ENCODE measurements around the gene PRKCE. TPM values are rescaled to one million over a fixed set of nuclear protein-coding genes. Genes with fewer than 3 reads are reported as not detected.

Gene PRKCE
- total and polyA plus RNA-seq, 2 donors (not counting 3 experiments of a cell fraction or from before 2014, with no cell fraction given), result 27.9 to 33.9 TPM

- POLR2A ChIA-PET, result no interaction called here
- FAIRE-seq, result no peak
- no peak overlapping the region for H3K4me3 ChIP-seq (replicated peaks in 1 of 3; ENCODE audit: insufficient read depth in 1 of 3, low read depth in 1 of 3, low read length in 3 of 3)
- H3K36me3 ChIP-seq (ENCODE audit: control insufficient read depth in 2 of 2, extremely low read depth in 1 of 2, insufficient read depth in 2 of 2, low read length in 2 of 2), result no peaks in the 10 kb centered on the region
- TF ChIP-seq FOS (IDR thresholded peaks at IDR 0.05; ENCODE audit: borderline replicate concordance, insufficient read depth, low read length) (no peak), POLR2AphosphoS5 (IDR thresholded peaks at IDR 0.05; ENCODE audit: insufficient read depth, low read depth, low read length) (no peak), EZH2 (IDR thresholded peaks at IDR 0.05; ENCODE audit: borderline replicate concordance, low read depth, low read length, severe bottlenecking) (no peak), GATA2 (IDR thresholded peaks at IDR 0.05; ENCODE audit: insufficient read depth, insufficient read length, low read depth, low read length) (no peak)
- BruUV-seq (replicated peaks), result no TSS peak
- H3K27ac ChIP-seq (ENCODE audit: insufficient read depth, low read depth, low read length), result no peak overlapping the region
- no peak overlapping the region for H3K9ac ChIP-seq (replicated peaks; ENCODE audit: extremely low read depth, insufficient read depth, low read length)
- H3K4me2 ChIP-seq (ENCODE audit: insufficient read depth, low read length), result no peak overlapping the region
- H2AFZ ChIP-seq (ENCODE audit: low read depth, low read length), result no peak overlapping the region
- no peak for DNase-seq (ENCODE audit: low read depth, low spot score)
- H3K27me3 ChIP-seq (ENCODE audit: control insufficient read depth in 2 of 2, insufficient read depth in 2 of 2, low read length in 2 of 2), result no peaks in the 10 kb centered on the region
- H3K9me3 ChIP-seq (replicated peaks; ENCODE audit: control insufficient read depth, insufficient read depth, low read length), result no peaks in the 10 kb centered on the region
- dilution Hi-C loops (cut with MboI; ENCODE audit: extremely low pct_ligation_motif_present, low sequenced_read_pairs), result no loop called here
- H4K20me1 ChIP-seq (replicated peaks; ENCODE audit: control insufficient read depth, extremely low read depth, insufficient read depth, low read length), result no peaks in the 10 kb centered on the region
- CTCF ChIA-PET, result no interaction called here
- H3K9me1 ChIP-seq (replicated peaks; ENCODE audit: control insufficient read depth, extremely low read depth, insufficient read depth, low read length), result no peaks in the 10 kb centered on the region
- no peaks in the 10 kb centered on the region for H3K4me1 ChIP-seq (ENCODE audit: control insufficient read depth, extremely low read depth, insufficient read depth, low read length)
- intact Hi-C loops (cut with micrococcal nuclease), result no loop called here
- H3K79me2 ChIP-seq (ENCODE audit: control insufficient read depth, insufficient read depth, low read length), result no peaks in the 10 kb centered on the region
Measured at GRCh38 chr2:45911538-45911937, 260.1 kb downstream of the PRKCE start.

GRCh38 chr2:45912109-45912508 lies 260.6 kb downstream of the PRKCE start:
- Histone ChIP-seq H3K27me3 (ENCODE audit: control insufficient read depth in 2 of 2, insufficient read depth in 2 of 2, low read length in 2 of 2) (no peaks in the 10 kb centered on the region), H4K20me1 (replicated peaks; ENCODE audit: control insufficient read depth, extremely low read depth, insufficient read depth, low read length) (no peaks in the 10 kb centered on the region), H3K4me2 (ENCODE audit: insufficient read depth, low read length) (no peak overlapping the region), H3K9ac (replicated peaks; ENCODE audit: extremely low read depth, insufficient read depth, low read length) (no peak overlapping the region), H3K27ac (ENCODE audit: insufficient read depth, low read depth, low read length) (no peak overlapping the region), H2AFZ (ENCODE audit: low read depth, low read length) (no peak overlapping the region), H3K9me1 (replicated peaks; ENCODE audit: control insufficient read depth, extremely low read depth, insufficient read depth, low read length) (no peaks in the 10 kb centered on the region), H3K9me3 (replicated peaks; ENCODE audit: control insufficient read depth, insufficient read depth, low read length) (no peaks in the 10 kb centered on the region), H3K4me1 (ENCODE audit: control insufficient read depth, extremely low read depth, insufficient read depth, low read length) (no peaks in the 10 kb centered on the region), H3K79me2 (ENCODE audit: control insufficient read depth, insufficient read depth, low read length) (no peaks in the 10 kb centered on the region), H3K4me3 (replicated peaks in 1 of 3; ENCODE audit: insufficient read depth in 1 of 3, low read depth in 1 of 3, low read length in 3 of 3) (no peak overlapping the region), H3K36me3 (ENCODE audit: control insufficient read depth in 2 of 2, extremely low read depth in 1 of 2, insufficient read depth in 2 of 2, low read length in 2 of 2) (no peaks in the 10 kb centered on the region)
- intact Hi-C loops (cut with micrococcal nuclease) (no loop called here), dilution Hi-C loops (cut with MboI; ENCODE audit: extremely low pct_ligation_motif_present, low sequenced_read_pairs) (no loop called here)
- CTCF ChIA-PET, result no interaction called here
- BruUV-seq (replicated peaks), result no TSS peak
- TF ChIP-seq MYC (IDR thresholded peaks at IDR 0.05; ENCODE audit: low read depth, low read length) (no peak), GATA2 (IDR thresholded peaks at IDR 0.05; ENCODE audit: insufficient read depth, insufficient read length, low read depth, low read length) (no peak), FOS (IDR thresholded peaks at IDR 0.05; ENCODE audit: borderline replicate concordance, insufficient read depth, low read length) (no peak), JUN (IDR thresholded peaks at IDR 0.05; ENCODE audit: borderline replicate concordance, insufficient read depth, insufficient read length, low read depth) (no peak), MAX (IDR thresholded peaks at IDR 0.05; ENCODE audit: insufficient read depth, insufficient read length) (no peak), CTCF (IDR thresholded peaks at IDR 0.05; ENCODE audit: extremely low read depth in 1 of 2, insufficient read depth in 1 of 2, low read depth in 1 of 2, low read length in 2 of 2) (no peak)
- FAIRE-seq (no peak), DNase-seq (ENCODE audit: low read depth, low spot score) (no peak)
- POLR2A ChIA-PET, result no interaction called here
